SK-N-SH (cell line): ENCODE measurements around the gene AADACL4. TPM values are rescaled to one million over a fixed set of nuclear protein-coding genes. Genes with fewer than 3 reads are reported as not detected.

Experiments used
- CTCF ChIA-PET: fragments of 300-600, 350-600 bp; formaldehyde crosslinking; extraction: SDS; loops from one replicate; lab custom pipeline; 2021; lab: Yijun Ruan, JAX
- POLR2A ChIA-PET: fragments of 350-600 bp; sonication (Branson Sonifier 250); formaldehyde crosslinking; extraction: SDS; loops from one replicate; lab custom pipeline; 2020; ENCODE audit warnings: antibody characterized with exemption, inconsistent platforms; lab: Yijun Ruan, JAX
- DNase-seq: peaks from one replicate; pipeline ENCODE4 v3.0.0; 2012
- H2AFZ ChIP-seq: fragments of 200-600 bp; sonication (generic); 2 replicates; pipeline ENCODE4 v1.8.1; 2016; ENCODE audit warnings: antibody characterized with exemption, mild to moderate bottlenecking, low read depth
- H3F3A ChIP-seq: fragments of 200-600 bp; sonication (generic); replicated peaks from 2 replicates; pipeline ENCODE3; 2016; ENCODE audit warnings: antibody characterized with exemption, mild to moderate bottlenecking; ENCODE audit not compliant: insufficient read depth
- H3K27ac ChIP-seq, 2 experiments: fragments of 200-500 bp in 1 of 2; fragments of 200-600 bp in 1 of 2; sonication (Bioruptor generic) in 1 of 2; sonication (generic), shearing (Covaris generic) in 1 of 2; 2 replicates each; pipeline versions ENCODE4 v1.5.1 to v1.6.1; 2014 to 2016; ENCODE audit warnings: low read depth in 2 of 2, inconsistent platforms in 1 of 2, low read length in 1 of 2, mild to moderate bottlenecking in 1 of 2, mixed read lengths in 1 of 2
- H3K27me3 ChIP-seq: fragments of 200-600 bp; sonication (generic), shearing (Covaris generic); 2 replicates; pipeline ENCODE4 v1.6.1; 2016; ENCODE audit warnings: mixed run types; ENCODE audit not compliant: insufficient read depth
- H3K36me3 ChIP-seq, 2 experiments: fragments of 200-500 bp in 1 of 2; fragments of 200-600 bp in 1 of 2; sonication (Bioruptor generic) in 1 of 2; sonication (generic) in 1 of 2; replicated peaks in 1 of 2; 2 replicates each; pipeline versions ENCODE3 to v1.5.1; 2014 to 2016; ENCODE audit warnings: low read length in 1 of 2, mild to moderate bottlenecking in 1 of 2; ENCODE audit not compliant: insufficient read depth in 2 of 2, control insufficient read depth in 1 of 2
- H3K4me1 ChIP-seq, 2 experiments: fragments of 200-500 bp in 1 of 2; fragments of 200-600 bp in 1 of 2; sonication (Bioruptor generic) in 1 of 2; sonication (generic), shearing (Covaris generic) in 1 of 2; 2 replicates each; pipeline versions ENCODE4 v1.5.1 to v1.6.1; 2014 to 2016; ENCODE audit warnings: low read depth in 1 of 2, low read length in 1 of 2, mixed run types in 1 of 2; ENCODE audit not compliant: insufficient read depth in 2 of 2, control insufficient read depth in 1 of 2
- H3K4me2 ChIP-seq: fragments of 200-600 bp; sonication (generic), shearing (Covaris generic); 2 replicates; pipeline ENCODE4 v1.6.1; 2017; ENCODE audit warnings: mixed run types
- H3K4me3 ChIP-seq, 2 experiments: fragments of 200-500 bp in 1 of 2; fragments of 200-600 bp in 1 of 2; sonication (Bioruptor generic) in 1 of 2; sonication (generic), shearing (Covaris generic) in 1 of 2; 2 replicates each; pipeline versions ENCODE4 v1.5.1 to v1.8.1; 2014 to 2016; ENCODE audit warnings: low read depth in 2 of 2, inconsistent platforms in 1 of 2, low read length in 1 of 2, mild to moderate bottlenecking in 1 of 2, mixed read lengths in 1 of 2, moderate library complexity in 1 of 2
- H3K79me2 ChIP-seq: fragments of 200-600 bp; sonication (generic); 2 replicates; pipeline ENCODE4 v1.8.1; 2017; ENCODE audit warnings: mild to moderate bottlenecking; ENCODE audit not compliant: insufficient read depth
- H3K9ac ChIP-seq: fragments of 200-600 bp; sonication (generic); 2 replicates; pipeline ENCODE4 v1.6.1; 2017; ENCODE audit warnings: mixed run types
- H3K9me2 ChIP-seq: fragments of 200-600 bp; sonication (generic); 2 replicates; pipeline ENCODE4 v1.6.1; 2017; ENCODE audit warnings: mixed run types
- H3K9me3 ChIP-seq: fragments of 200-600 bp; sonication (generic); 2 replicates; pipeline ENCODE4 v1.6.1; 2017; ENCODE audit warnings: mixed run types, mild to moderate bottlenecking, moderate library complexity
- H4K20me1 ChIP-seq: fragments of 200-600 bp; sonication (generic); 2 replicates; pipeline ENCODE4 v1.6.1; 2017; ENCODE audit warnings: mild to moderate bottlenecking, mixed run types; ENCODE audit not compliant: insufficient read depth
- FOSL2 ChIP-seq: IDR thresholded peaks from 2 replicates; pipeline ENCODE4 v1.4.0; 2012; ENCODE audit warnings: low read depth, mild to moderate bottlenecking, moderate library complexity, borderline replicate concordance
- FOXJ3 ChIP-seq: sonication (generic); formaldehyde crosslinking; IDR thresholded peaks from 2 replicates; pipeline ENCODE4 v1.5.1; 2020; ENCODE audit warnings: mild to moderate bottlenecking, missing genetic modification reagents
- JUND ChIP-seq: IDR thresholded peaks from 2 replicates; pipeline ENCODE4 v1.4.0; 2012
- POLR2AphosphoS5 ChIP-seq: IDR thresholded peaks from 2 replicates; pipeline ENCODE4 v1.6.1; 2012; ENCODE audit warnings: low read depth, low read length
- RAD21 ChIP-seq: IDR thresholded peaks from 2 replicates; pipeline ENCODE4 v1.6.1; 2012; ENCODE audit warnings: mild to moderate bottlenecking, low read length
- RCOR1 ChIP-seq: fragments of 150-350 bp; IDR thresholded peaks from 2 replicates; pipeline ENCODE4 v1.6.1; 2017; ENCODE audit warnings: antibody characterized with exemption, low read length
- REST ChIP-seq: IDR thresholded peaks from 2 replicates; pipeline ENCODE4 v1.6.1; 2012; ENCODE audit warnings: mild to moderate bottlenecking, low read depth, low read length, moderate library complexity
- TCF12 ChIP-seq: IDR thresholded peaks from 2 replicates; pipeline ENCODE4 v1.4.0; 2012
- TEAD4 ChIP-seq: IDR thresholded peaks from 2 replicates; pipeline ENCODE4 v1.4.0; 2012; ENCODE audit warnings: mild to moderate bottlenecking, borderline replicate concordance; ENCODE audit not compliant: insufficient read depth
- USF1 ChIP-seq: IDR thresholded peaks from 2 replicates; pipeline ENCODE4 v1.4.0; 2012; ENCODE audit warnings: low read depth, borderline replicate concordance
- USF2 ChIP-seq: fragments of 150-350 bp; IDR thresholded peaks from 2 replicates; pipeline ENCODE4 v1.6.1; 2017; ENCODE audit warnings: antibody characterized with exemption, low read length, low read depth, borderline replicate concordance
- WGBS: methylation state at CpG from one replicate; pipeline ENCODE4 v1.1.6; 2017; ENCODE audit warnings: low lambda C conversion rate; 5-methylcytosine and 5-hydroxymethylcytosine counted together
- polyA plus RNA-seq, 3 experiments: library from polyadenylated mRNA; depleted of rRNA; stranded (reverse); fragments of >200 nt; gene quantifications; 2 replicates each; pipeline ENCODE4 v1.2.3, GENCODE V29; 2012
- TF ChIP-seq, protein P1 (sequence below): IDR thresholded peaks from 2 replicates; pipeline ENCODE4; 2012

Gene AADACL4
- polyA plus RNA-seq, 1 of the 3 experiments (the other 2 are of a cell fraction), result 0.59 TPM

GRCh38 chr1:12703821-12704451 is 60.1 kb downstream of the AADACL4 start:
- H3K9me2 ChIP-seq, result no peaks in the 10 kb centered on the region
- CTCF ChIA-PET, result no interaction called here
- no peaks in the 10 kb centered on the region for H3K4me1 ChIP-seq

More at GRCh38 chr1:12703821-12704451, 60.1 kb downstream of the AADACL4 start:
- Histone ChIP-seq H3F3A (no peaks in the 10 kb centered on the region), H3K36me3 (no peaks in the 10 kb centered on the region), H3K4me2 (no peak overlapping the region), H3K79me2 (no peaks in the 10 kb centered on the region), H3K27ac (no peak overlapping the region), H3K9me3 (no peaks in the 10 kb centered on the region), H3K27me3 (no peaks in the 10 kb centered on the region), H3K4me3 (no peak overlapping the region), H3K9ac (no peak overlapping the region), H2AFZ (no peak overlapping the region), H4K20me1 (no peaks in the 10 kb centered on the region)
- WGBS, result 3% methylated on average over 6 of the region's 6 CpGs
- DNase-seq, result no peak
- TF ChIP-seq, protein P1, sequence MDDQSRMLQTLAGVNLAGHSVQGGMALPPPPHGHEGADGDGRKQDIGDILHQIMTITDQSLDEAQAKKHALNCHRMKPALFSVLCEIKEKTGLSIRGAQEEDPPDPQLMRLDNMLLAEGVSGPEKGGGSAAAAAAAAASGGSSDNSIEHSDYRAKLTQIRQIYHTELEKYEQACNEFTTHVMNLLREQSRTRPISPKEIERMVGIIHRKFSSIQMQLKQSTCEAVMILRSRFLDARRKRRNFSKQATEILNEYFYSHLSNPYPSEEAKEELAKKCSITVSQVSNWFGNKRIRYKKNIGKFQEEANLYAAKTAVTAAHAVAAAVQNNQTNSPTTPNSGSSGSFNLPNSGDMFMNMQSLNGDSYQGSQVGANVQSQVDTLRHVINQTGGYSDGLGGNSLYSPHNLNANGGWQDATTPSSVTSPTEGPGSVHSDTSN, result no peak
- TF ChIP-seq USF2 (no peak), FOSL2 (no peak), FOXJ3 (CRISPR knock-in tag) (no peak), USF1 (no peak), TEAD4 (no peak), REST (no peak), RCOR1 (no peak), JUND (no peak), RAD21 (no peak), TCF12 (no peak), POLR2AphosphoS5 (no peak)
- POLR2A ChIA-PET, result no interaction called here
